ENCODE data around the gene CCDC92. TPM values are rescaled to one million over a fixed set of nuclear protein-coding genes. Genes with fewer than 3 reads are reported as not detected.
A peak's percentile ranks its signal among the peaks of the same experiment; 100 is the strongest.

CCDC92 gene
- total RNA-seq, 1 donor from 2014 or later: 4.5 TPM

DNA sequence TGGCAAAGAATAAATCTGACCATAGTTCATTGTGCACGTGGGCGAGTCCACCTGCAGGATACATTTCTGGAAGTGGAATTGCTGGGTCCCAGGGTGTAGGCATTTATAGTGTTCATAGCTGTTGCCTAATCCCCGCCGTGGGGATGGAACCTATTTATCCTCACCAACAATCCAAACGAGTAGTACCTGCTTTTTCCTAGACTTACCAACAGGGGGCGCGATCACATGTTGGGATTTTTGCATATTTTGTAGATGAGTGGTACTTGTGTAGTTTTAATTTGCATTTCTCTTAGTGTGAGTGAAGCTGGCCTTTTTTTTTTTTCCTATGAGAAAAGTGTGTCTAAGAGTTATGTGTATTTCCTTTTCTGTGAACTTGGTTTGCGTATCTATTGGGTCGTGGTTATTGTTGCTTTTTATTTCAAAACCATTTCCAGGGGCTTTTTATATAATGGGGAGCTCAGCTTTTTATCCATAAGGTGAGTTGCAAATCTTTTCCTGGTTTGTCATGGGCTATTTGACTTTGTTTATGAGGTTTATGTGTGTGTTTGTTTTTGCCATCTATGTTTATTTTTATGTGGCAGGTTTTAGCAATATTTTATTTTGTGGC is 67.2 kb downstream of the CCDC92 start:
- no peak for FAIRE-seq
- H3K27me3 ChIP-seq (ENCODE audit: control insufficient read depth, insufficient read depth, low read length): no peaks in the 10 kb centered on the region
- TF ChIP-seq, protein P1, sequence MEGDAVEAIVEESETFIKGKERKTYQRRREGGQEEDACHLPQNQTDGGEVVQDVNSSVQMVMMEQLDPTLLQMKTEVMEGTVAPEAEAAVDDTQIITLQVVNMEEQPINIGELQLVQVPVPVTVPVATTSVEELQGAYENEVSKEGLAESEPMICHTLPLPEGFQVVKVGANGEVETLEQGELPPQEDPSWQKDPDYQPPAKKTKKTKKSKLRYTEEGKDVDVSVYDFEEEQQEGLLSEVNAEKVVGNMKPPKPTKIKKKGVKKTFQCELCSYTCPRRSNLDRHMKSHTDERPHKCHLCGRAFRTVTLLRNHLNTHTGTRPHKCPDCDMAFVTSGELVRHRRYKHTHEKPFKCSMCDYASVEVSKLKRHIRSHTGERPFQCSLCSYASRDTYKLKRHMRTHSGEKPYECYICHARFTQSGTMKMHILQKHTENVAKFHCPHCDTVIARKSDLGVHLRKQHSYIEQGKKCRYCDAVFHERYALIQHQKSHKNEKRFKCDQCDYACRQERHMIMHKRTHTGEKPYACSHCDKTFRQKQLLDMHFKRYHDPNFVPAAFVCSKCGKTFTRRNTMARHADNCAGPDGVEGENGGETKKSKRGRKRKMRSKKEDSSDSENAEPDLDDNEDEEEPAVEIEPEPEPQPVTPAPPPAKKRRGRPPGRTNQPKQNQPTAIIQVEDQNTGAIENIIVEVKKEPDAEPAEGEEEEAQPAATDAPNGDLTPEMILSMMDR (IDR thresholded peaks at IDR 0.05; ENCODE audit: insufficient read depth, low read length, severe bottlenecking): peak; percentile 67
- no peak overlapping the region for H3K4me3 ChIP-seq (ENCODE audit: low read depth, low read length)
- no peaks in the 10 kb centered on the region for H3K36me3 ChIP-seq (ENCODE audit: control insufficient read depth, insufficient read depth, low read length)
- DNase-seq (ENCODE audit: low read depth): peak; percentile 72

DNA sequence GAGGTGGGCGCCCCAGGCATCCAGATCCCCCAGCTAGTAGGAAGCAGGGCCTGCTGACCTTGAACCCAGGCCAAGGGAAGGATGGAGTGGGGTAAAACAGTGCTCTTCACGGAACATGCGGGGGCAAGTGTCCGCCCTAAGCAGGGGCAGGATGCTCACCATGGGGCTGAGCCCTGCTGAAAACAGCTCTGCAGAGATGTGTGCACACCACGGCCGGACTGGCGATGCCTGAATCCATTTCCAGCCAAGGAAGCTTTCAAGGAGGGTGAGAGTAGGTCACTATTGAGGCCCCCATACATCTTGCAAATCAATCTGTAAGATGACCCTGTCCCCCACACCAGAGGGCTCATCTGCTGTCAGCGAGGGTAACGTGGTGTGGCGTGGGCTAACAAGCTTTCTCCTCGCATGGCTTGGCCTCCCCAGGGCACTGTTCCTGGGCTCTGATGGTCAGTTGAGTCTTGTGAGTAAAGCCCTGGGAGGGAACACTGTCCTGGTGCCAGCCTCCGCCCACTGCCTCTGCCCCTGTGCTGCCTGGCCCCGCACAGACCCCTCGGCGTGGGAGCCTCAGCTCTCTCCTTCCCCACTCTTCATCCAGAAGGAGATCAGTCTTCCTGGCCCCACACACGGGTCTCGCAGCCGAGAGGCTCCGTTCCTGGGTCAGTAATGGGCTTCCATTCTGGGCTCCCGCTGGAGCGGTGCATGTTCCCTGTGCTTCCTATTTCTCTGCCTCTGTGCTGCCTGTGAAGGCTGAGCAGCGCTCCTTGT is 69.1 kb downstream of the CCDC92 start:
- Histone ChIP-seq H3K4me3 (ENCODE audit: low read depth, low read length) (no peak overlapping the region), H3K36me3 (ENCODE audit: control insufficient read depth, insufficient read depth, low read length) (no peaks in the 10 kb centered on the region), H3K27me3 (ENCODE audit: control insufficient read depth, insufficient read depth, low read length) (no peaks in the 10 kb centered on the region)
- TF ChIP-seq, protein P1 (IDR thresholded peaks at IDR 0.05; ENCODE audit: insufficient read depth, low read length, severe bottlenecking): no peak
- FAIRE-seq (no peak), DNase-seq (ENCODE audit: low read depth) (no peak)

DNA sequence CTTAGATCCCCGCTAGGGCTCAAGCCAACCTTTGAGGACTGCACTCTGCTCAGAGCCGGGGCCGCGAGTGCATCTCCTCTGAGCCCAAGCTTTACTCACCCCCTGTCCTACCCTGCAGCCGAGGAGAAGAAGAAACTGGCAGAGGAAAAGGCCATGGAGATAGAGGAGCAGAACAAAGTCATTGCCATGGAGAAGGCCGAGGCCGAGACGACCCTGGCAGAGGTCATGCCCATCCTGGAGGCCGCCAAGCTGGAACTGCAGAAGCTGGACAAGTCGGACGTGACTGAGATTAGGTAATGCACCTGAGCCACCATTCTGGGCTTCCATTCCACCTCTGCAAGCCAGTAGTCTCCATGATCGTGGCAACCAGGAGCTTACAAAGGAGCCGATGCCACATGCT is 69.8 kb downstream of the CCDC92 start:
- TF ChIP-seq, protein P1 (IDR thresholded peaks at IDR 0.05; ENCODE audit: insufficient read depth, low read length, severe bottlenecking): no peak
- H3K4me3 ChIP-seq (ENCODE audit: low read depth, low read length): no peak overlapping the region
- FAIRE-seq (no peak), DNase-seq (ENCODE audit: low read depth) (no peak)
- H3K27me3 ChIP-seq (ENCODE audit: control insufficient read depth, insufficient read depth, low read length): no peaks in the 10 kb centered on the region
- H3K36me3 ChIP-seq (ENCODE audit: control insufficient read depth, insufficient read depth, low read length): no peaks in the 10 kb centered on the region

DNA sequence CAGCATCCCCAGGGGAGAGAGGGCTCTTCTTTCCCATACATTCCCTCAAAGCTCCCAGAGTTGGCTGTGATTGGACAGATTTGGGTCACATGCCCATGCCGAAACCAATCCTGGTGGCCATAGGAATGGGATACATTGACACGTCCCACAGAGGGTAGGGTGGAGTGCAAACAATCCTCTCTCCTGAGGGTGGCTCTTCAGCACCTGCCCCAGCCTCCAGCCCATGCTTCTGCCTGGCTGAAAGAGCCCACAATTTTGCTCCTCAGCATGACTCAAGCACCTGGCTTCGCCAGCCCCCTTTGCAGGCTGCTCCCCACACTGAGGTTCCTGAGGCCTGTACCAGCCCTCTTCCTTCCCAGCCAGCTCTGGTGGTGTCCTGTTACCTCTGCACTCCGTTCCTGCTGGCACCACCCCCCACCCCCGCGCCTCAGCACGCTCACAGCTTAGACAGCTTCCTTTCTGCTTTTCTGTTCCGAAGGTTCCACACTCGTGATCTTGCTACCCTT is 71.7 kb downstream of the CCDC92 start:
- Histone ChIP-seq H3K36me3 (ENCODE audit: control insufficient read depth, insufficient read depth, low read length) (no peaks in the 10 kb centered on the region), H3K4me3 (ENCODE audit: low read depth, low read length) (no peak overlapping the region), H3K27me3 (ENCODE audit: control insufficient read depth, insufficient read depth, low read length) (no peaks in the 10 kb centered on the region)
- DNase-seq (ENCODE audit: low read depth) (peak; percentile 47), FAIRE-seq (no peak)
- TF ChIP-seq, protein P1 (IDR thresholded peaks at IDR 0.05; ENCODE audit: insufficient read depth, low read length, severe bottlenecking): no peak

DNA sequence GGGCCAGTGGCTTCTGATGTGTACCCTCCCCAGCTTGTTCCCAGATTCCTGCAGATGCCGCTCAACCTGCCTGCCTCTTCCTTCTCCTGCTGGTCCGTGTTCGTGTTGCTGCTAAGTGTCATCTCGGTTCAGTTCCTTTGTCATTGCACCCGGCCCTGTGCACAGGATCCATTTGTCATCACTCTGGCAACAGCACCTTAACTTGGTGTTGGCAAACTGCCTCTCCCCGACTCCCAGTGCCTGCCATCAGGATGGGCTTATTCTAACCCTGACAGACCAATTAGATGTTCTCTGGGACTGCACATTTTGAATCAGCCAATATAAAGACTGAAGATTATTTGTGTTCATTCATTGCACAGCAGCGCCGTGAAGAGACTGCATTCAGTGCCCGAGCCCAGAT is 73.3 kb downstream of the CCDC92 start:
- FAIRE-seq: no peak
- no peaks in the 10 kb centered on the region for H3K27me3 ChIP-seq (ENCODE audit: control insufficient read depth, insufficient read depth, low read length)
- no peaks in the 10 kb centered on the region for H3K36me3 ChIP-seq (ENCODE audit: control insufficient read depth, insufficient read depth, low read length)
- no peak for DNase-seq (ENCODE audit: low read depth)
- TF ChIP-seq, protein P1 (IDR thresholded peaks at IDR 0.05; ENCODE audit: insufficient read depth, low read length, severe bottlenecking): no peak
- H3K4me3 ChIP-seq (ENCODE audit: low read depth, low read length): no peak overlapping the region

Data from bronchial epithelial cell (primary cell).